Coronary artery (tissue), 2 donors: ENCODE data around the gene SURF2.

Experiments
- DNase-seq: peaks from one replicate; pipeline ENCODE4 v3.0.0-alpha.2; 2017; ENCODE audit warnings: low spot score
- H3K27ac ChIP-seq, 2 donors: fragments of 200-600 bp; sonication (generic); one replicate each; pipeline ENCODE4 v1.5.1; 2016 to 2019
- H3K4me3 ChIP-seq: fragments of 200-600 bp; sonication (generic); 2 replicates; pipeline ENCODE4 v1.5.1; 2016; ENCODE audit warnings: mild to moderate bottlenecking, moderate library complexity
- TF ChIP-seq, protein P1 (sequence below): fragments of 200-600 bp; sonication (generic); IDR thresholded peaks from one replicate; pipeline ENCODE4 v1.5.1; 2019; ENCODE audit warnings: antibody characterized with exemption

SURF2 gene

DNA sequence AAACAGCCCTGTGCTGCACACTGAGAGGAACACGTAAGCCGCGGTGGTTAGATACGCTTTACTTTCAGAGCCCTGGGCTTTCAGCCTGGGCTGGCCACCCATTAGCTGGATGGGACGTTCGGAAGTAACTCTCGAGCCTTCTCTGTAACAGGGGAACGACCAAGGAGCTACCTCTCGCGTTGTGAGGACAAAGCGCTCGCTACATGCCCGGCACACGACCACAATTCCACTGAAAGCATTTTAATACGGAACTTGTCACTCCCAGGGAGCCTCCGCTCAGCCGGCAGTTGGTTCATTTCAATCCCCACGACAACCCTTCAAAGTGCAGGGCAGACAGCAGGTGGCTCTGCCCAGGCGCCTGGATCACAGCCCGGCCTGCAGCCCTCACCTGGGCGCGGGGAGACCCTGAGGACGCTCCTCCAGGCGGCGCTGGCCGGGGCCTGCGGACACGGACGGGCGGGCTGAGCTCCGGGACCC lies 431 bp upstream of the SURF2 start:
- no peak for DNase-seq
- Histone ChIP-seq H3K27ac (peak overlapping the region; percentile 35 to 88), H3K4me3 (peak overlapping the region; percentile 93)
- TF ChIP-seq, protein P1, sequence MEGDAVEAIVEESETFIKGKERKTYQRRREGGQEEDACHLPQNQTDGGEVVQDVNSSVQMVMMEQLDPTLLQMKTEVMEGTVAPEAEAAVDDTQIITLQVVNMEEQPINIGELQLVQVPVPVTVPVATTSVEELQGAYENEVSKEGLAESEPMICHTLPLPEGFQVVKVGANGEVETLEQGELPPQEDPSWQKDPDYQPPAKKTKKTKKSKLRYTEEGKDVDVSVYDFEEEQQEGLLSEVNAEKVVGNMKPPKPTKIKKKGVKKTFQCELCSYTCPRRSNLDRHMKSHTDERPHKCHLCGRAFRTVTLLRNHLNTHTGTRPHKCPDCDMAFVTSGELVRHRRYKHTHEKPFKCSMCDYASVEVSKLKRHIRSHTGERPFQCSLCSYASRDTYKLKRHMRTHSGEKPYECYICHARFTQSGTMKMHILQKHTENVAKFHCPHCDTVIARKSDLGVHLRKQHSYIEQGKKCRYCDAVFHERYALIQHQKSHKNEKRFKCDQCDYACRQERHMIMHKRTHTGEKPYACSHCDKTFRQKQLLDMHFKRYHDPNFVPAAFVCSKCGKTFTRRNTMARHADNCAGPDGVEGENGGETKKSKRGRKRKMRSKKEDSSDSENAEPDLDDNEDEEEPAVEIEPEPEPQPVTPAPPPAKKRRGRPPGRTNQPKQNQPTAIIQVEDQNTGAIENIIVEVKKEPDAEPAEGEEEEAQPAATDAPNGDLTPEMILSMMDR = no peak

DNA sequence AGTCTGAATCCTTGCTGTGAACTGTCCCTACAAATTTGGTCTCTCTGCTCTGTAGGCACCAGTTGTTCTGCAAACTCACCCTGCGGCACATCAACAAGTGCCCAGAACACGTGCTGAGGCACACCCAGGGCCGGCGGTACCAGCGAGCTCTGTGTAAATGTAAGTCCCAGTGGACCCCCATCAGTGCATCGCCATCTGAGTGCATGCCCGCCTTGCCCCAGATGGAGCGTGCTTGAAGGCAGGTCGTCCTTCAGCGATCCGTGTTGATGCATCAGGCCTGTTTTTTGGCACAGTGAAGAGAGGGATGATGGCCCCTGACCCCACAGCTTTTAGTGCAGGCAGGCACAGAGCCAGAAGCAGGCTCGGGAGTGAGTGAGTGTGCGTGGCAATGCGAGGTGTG lies 1.3 kb downstream of the SURF2 start:
- Histone ChIP-seq H3K4me3 (no peak overlapping the region), H3K27ac (no peak overlapping the region)
- DNase-seq = no peak

DNA sequence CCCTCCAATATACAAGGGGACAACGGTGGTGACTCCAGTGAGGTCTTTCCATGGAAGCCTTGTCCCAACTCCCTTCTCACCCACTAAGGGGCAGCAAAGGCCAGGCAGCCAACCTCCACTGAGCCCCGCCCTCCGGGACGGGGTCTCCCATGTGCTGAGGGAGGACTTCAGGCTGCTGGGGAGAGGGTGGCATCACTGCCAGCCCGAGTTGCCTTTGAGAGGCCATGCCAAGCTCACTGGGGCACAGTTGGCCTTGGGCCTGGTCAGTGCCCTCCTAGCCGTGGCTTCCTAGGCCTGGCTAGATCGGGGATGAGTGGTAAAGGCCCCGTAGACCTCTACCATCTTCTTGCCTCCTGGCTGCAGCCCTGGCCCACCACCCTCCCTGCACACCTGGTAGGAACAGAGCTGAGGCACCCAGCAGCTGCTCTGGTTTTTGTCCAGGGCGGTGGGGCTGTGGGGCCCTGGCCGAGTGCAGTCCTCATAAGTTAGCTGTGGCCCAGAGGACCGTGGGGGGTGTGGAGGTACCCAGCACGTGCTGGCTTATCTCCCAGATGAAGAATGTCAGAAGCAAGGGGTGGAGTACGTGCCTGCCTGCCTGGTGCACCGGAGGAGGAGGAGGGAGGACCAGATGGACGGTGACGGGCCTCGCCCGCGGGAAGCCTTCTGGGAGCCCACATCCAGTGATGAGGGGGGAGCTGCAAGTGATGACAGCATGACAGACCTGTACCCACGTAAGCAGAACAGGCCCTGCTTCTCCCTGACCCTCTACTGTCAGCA lies 3.2 kb downstream of the SURF2 start:
- TF ChIP-seq, protein P1 = no peak
- Histone ChIP-seq H3K27ac (no peak overlapping the region), H3K4me3 (no peak overlapping the region)
- no peak for DNase-seq

More for the DNA sequence above, 1.3 kb downstream of the SURF2 start:
- TF ChIP-seq, protein P1 = no peak

DNA sequence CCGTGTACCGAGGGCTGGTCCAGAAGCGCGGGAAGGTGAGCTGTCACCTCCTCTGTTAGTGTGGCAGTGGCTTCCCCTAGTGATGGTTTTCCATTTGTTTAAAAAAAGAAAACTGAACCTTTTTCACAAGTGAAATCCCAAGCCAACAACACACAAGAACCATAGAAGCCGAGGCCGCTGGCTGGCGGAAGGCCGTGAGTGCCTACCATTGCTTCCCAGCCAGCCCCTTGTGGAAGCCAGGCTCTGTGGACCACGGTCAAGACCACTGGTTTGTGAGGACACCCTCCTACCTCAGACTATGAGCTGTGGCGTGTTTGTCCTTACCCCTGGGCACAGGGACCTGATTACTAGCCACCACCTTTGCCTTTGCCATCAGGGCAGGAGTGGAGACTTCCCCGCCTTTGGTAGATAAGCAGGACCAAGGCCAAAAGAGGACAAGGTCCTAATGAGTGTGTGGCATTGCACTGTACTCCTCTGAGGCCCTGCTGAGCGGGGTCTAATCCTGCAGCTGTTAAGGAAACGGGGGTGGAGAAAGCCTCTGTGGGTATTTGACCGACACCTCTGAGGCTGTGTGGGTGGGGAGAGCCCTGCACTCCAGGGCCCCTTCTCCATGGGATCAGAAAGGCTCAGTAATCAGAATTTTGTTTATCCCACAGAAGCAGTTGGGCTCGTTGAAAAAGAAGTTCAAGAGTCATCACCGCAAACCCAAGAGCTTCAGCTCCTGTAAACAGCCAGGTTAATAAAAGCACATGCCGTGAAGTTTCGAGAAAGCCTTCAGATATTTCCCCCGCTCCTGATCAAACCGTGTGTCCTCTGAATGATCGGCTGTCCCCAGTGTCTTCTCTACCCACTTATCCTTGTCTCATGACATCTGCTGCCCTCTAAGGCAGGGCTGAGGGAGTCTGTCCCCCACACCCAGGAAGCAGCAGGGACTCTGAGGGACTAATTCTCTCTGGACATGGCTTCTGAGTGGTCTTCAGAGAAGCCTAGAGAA lies 4.3 kb downstream of the SURF2 start:
- peak overlapping the region in 1 of 2 donors; percentile 7 for H3K27ac ChIP-seq
- DNase-seq = no peak
- TF ChIP-seq, protein P1 = no peak

DNA sequence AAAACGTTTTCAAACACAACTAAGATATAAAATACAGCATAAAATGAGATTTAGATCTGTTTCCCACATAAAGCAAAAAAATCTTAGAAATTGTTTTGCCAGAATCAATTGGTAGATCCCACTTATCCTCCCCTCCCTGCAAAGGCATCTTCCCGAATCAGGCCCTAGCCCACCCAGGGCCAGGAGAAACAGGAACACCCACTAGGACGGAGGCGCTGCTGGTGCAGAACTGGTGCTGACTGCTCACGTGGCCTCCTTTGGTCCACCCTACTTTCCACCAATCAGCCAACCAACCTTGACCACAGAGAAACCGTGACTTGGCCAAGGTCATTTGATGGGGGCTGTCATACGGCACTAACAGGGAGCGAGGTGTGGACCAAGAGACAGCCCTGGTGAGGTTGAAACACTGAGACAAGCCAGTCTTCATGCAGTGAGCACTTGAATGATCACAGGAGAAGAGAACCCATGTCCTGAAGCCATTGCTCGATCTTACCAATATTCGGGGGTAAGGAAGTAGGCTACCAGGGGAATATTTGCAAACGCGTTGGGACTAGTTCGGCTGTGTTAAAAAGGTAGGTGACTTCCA lies 5.2 kb downstream of the SURF2 start:
- Histone ChIP-seq H3K27ac (no peak overlapping the region), H3K4me3 (no peak overlapping the region)
- no peak for DNase-seq
- TF ChIP-seq, protein P1 = no peak

More for the DNA sequence above, 4.3 kb downstream of the SURF2 start:
- no peak overlapping the region for H3K4me3 ChIP-seq

DNA sequence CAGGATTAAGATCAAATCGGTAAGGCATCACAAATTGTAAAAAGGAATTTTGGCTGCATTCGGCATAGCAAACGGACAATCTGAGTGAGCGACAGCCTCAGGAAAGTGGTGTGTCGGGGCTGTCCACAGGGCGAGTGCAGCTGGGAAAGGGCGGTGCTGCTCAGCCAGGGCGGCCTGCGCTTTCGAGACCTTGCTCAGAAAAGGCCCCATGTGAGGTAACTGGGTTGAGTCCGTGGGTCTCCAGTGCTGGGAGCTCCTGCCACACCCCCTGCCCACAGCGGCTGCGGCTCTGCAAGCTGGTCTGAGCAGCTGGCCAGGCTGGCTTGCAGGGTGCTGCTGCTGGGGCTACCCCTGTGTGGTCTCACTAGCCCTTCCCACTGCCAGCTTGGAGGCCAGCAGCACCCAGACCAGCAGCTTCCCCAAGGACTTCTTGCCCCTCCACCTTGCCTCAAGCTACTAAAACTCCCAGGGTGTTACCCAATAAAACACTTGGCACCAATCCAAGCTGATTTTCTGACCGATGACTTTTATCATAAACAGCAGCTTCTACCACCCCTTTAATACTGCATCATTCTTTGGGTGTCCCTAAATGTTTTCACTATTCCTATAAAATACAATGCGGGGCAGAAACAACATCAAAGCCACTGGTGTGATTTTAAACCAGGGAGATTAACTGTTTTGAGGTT lies 6.2 kb downstream of the SURF2 start:
- TF ChIP-seq, protein P1 = no peak
- H3K27ac ChIP-seq = no peak overlapping the region
- no peak overlapping the region for H3K4me3 ChIP-seq
- no peak for DNase-seq
